ENCODE measurements around the gene KDM3B. TPM values are rescaled to one million over a fixed set of nuclear protein-coding genes. Genes with fewer than 3 reads are reported as not detected.

The KDM3B gene
- total and polyA plus RNA-seq, 9 of the 15 experiments (the other 6 are each of a cell fraction or from before 2014, with no cell fraction given) = 13.8 to 62.8 (median 41.9) TPM

DNA sequence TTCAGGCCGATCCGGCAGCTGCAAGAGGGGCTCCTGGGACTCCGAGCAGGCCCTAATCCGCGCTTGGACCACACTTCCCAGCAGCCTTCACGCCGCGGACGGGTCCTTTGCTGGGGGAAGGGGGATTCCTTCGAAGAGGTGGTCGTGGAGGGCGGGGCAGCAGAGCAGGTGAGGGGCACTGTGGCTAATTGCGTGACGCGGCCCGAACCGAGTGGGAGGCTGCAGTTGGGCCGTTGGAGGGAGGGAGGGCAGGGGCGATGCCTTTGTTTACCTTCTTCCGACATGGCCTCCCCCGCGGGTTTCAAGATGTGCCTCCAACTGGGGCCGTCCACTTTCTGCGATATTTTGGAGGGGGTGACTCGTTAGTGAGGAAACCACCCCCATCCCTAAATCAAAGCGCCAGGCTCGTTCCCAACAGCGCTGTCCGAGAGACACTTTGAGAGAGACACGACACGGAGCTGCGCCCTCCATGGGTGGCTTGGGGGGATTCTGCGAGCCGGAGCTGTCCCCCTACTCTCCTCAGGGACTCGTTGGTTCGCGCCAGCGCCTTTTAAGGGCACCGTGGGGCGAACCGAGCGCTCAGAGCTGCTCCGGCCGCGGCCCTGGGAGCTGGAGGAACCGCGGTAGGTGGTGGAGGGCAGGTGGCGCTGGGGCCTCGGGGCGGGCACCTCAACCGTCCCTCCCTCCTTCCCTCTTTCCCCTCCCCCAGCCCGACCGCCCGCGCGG, 14.6 kb upstream of the KDM3B start, which contains the start of gene FAM53C (continued):
- TF ChIP-seq, protein P1, sequence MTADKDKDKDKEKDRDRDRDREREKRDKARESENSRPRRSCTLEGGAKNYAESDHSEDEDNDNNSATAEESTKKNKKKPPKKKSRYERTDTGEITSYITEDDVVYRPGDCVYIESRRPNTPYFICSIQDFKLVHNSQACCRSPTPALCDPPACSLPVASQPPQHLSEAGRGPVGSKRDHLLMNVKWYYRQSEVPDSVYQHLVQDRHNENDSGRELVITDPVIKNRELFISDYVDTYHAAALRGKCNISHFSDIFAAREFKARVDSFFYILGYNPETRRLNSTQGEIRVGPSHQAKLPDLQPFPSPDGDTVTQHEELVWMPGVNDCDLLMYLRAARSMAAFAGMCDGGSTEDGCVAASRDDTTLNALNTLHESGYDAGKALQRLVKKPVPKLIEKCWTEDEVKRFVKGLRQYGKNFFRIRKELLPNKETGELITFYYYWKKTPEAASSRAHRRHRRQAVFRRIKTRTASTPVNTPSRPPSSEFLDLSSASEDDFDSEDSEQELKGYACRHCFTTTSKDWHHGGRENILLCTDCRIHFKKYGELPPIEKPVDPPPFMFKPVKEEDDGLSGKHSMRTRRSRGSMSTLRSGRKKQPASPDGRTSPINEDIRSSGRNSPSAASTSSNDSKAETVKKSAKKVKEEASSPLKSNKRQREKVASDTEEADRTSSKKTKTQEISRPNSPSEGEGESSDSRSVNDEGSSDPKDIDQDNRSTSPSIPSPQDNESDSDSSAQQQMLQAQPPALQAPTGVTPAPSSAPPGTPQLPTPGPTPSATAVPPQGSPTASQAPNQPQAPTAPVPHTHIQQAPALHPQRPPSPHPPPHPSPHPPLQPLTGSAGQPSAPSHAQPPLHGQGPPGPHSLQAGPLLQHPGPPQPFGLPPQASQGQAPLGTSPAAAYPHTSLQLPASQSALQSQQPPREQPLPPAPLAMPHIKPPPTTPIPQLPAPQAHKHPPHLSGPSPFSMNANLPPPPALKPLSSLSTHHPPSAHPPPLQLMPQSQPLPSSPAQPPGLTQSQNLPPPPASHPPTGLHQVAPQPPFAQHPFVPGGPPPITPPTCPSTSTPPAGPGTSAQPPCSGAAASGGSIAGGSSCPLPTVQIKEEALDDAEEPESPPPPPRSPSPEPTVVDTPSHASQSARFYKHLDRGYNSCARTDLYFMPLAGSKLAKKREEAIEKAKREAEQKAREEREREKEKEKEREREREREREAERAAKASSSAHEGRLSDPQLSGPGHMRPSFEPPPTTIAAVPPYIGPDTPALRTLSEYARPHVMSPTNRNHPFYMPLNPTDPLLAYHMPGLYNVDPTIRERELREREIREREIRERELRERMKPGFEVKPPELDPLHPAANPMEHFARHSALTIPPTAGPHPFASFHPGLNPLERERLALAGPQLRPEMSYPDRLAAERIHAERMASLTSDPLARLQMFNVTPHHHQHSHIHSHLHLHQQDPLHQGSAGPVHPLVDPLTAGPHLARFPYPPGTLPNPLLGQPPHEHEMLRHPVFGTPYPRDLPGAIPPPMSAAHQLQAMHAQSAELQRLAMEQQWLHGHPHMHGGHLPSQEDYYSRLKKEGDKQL (CRISPR knock-in tag; IDR thresholded peaks at IDR 0.05; ENCODE audit: borderline replicate concordance) = no peak
- TF ChIP-seq, protein P2, sequence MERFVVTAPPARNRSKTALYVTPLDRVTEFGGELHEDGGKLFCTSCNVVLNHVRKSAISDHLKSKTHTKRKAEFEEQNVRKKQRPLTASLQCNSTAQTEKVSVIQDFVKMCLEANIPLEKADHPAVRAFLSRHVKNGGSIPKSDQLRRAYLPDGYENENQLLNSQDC (CRISPR knock-in tag; IDR thresholded peaks at IDR 0.05) = no peak
- TF ChIP-seq, protein P3, sequence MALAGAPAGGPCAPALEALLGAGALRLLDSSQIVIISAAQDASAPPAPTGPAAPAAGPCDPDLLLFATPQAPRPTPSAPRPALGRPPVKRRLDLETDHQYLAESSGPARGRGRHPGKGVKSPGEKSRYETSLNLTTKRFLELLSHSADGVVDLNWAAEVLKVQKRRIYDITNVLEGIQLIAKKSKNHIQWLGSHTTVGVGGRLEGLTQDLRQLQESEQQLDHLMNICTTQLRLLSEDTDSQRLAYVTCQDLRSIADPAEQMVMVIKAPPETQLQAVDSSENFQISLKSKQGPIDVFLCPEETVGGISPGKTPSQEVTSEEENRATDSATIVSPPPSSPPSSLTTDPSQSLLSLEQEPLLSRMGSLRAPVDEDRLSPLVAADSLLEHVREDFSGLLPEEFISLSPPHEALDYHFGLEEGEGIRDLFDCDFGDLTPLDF (CRISPR knock-in tag; IDR thresholded peaks at IDR 0.05) = no peak; the same call in 1 of the 2 replicates
- TF ChIP-seq, protein P4, sequence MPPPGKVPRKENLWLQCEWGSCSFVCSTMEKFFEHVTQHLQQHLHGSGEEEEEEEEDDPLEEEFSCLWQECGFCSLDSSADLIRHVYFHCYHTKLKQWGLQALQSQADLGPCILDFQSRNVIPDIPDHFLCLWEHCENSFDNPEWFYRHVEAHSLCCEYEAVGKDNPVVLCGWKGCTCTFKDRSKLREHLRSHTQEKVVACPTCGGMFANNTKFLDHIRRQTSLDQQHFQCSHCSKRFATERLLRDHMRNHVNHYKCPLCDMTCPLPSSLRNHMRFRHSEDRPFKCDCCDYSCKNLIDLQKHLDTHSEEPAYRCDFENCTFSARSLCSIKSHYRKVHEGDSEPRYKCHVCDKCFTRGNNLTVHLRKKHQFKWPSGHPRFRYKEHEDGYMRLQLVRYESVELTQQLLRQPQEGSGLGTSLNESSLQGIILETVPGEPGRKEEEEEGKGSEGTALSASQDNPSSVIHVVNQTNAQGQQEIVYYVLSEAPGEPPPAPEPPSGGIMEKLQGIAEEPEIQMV (tag; conservative IDR thresholded peaks at IDR 0.05; ENCODE audit: low read depth) = no peak
- TF ChIP-seq ELF4 (CRISPR knock-in tag; IDR thresholded peaks at IDR 0.05) (no peak), ZNF174 (CRISPR knock-in tag; IDR thresholded peaks at IDR 0.05) (no peak), KAT7 (CRISPR knock-in tag; IDR thresholded peaks at IDR 0.05; ENCODE audit: borderline replicate concordance) (0 out of 2 replicates have a peak, but pooled peaks have one; percentile 81), ERF (CRISPR knock-in tag; IDR thresholded peaks at IDR 0.05) (0 out of 2 replicates have a peak, but pooled peaks have one; percentile 34), POLR2H (tag; IDR thresholded peaks at IDR 0.05; ENCODE audit: low read depth) (peak; percentile 98), MEIS2 (IDR thresholded peaks at IDR 0.05; ENCODE audit: partially characterized antibody) (no peak)
- TF ChIP-seq, protein P5, sequence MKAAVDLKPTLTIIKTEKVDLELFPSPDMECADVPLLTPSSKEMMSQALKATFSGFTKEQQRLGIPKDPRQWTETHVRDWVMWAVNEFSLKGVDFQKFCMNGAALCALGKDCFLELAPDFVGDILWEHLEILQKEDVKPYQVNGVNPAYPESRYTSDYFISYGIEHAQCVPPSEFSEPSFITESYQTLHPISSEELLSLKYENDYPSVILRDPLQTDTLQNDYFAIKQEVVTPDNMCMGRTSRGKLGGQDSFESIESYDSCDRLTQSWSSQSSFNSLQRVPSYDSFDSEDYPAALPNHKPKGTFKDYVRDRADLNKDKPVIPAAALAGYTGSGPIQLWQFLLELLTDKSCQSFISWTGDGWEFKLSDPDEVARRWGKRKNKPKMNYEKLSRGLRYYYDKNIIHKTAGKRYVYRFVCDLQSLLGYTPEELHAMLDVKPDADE (conservative IDR thresholded peaks at IDR 0.05; ENCODE audit: control insufficient read depth, low read depth, low read length) = peak; percentile 93
- TF ChIP-seq, protein P6, sequence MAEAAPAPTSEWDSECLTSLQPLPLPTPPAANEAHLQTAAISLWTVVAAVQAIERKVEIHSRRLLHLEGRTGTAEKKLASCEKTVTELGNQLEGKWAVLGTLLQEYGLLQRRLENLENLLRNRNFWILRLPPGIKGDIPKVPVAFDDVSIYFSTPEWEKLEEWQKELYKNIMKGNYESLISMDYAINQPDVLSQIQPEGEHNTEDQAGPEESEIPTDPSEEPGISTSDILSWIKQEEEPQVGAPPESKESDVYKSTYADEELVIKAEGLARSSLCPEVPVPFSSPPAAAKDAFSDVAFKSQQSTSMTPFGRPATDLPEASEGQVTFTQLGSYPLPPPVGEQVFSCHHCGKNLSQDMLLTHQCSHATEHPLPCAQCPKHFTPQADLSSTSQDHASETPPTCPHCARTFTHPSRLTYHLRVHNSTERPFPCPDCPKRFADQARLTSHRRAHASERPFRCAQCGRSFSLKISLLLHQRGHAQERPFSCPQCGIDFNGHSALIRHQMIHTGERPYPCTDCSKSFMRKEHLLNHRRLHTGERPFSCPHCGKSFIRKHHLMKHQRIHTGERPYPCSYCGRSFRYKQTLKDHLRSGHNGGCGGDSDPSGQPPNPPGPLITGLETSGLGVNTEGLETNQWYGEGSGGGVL (CRISPR knock-in tag; IDR thresholded peaks at IDR 0.05) = no peak
- TF ChIP-seq, protein P7, sequence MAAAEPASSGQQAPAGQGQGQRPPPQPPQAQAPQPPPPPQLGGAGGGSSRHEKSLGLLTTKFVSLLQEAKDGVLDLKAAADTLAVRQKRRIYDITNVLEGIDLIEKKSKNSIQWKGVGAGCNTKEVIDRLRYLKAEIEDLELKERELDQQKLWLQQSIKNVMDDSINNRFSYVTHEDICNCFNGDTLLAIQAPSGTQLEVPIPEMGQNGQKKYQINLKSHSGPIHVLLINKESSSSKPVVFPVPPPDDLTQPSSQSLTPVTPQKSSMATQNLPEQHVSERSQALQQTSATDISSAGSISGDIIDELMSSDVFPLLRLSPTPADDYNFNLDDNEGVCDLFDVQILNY (CRISPR knock-in tag; IDR thresholded peaks at IDR 0.05) = no peak; the same call in 1 of the 2 replicates
